Measurements from ENCODE around the gene SIAE. TPM values are rescaled to one million over a fixed set of nuclear protein-coding genes. Genes with fewer than 3 reads are reported as not detected.

The SIAE gene
- total and polyA plus RNA-seq, 2 of the 8 experiments (the other 6 are each of a cell fraction or from before 2014, with no cell fraction given): 2.3 to 3.7 TPM

GRCh38 chr11:124622531-124623451 lies 50.7 kb downstream of the SIAE start, which contains the start of gene TBRG1:
Gene TBRG1 (plus strand): TSS chr11:124622864. CDS start chr11:124623084, 220 bp downstream.
- H3K79me1 ChIP-seq (ENCODE audit: low read depth, low read length): no peaks in the 10 kb centered on the region
- no peak within 1 kb of the TSS for H3K56ac ChIP-seq (replicated peaks; ENCODE audit: insufficient read length, low read depth, low read length)
- H3K79me2 ChIP-seq (ENCODE audit: control insufficient read depth in 1 of 2, insufficient read depth in 2 of 2, low read length in 2 of 2): peaks cover 0 to 17% of the 10 kb centered on the region in 2 experiments
- peak within 1 kb of the TSS; percentile 59 to 72 (median 70) for H3K9ac ChIP-seq (replicated peaks in 1 of 4; ENCODE audit: extremely low read depth in 1 of 4, low read depth in 3 of 4, low read length in 3 of 4)
- H2AFZ ChIP-seq (ENCODE audit: low read length): peak within 1 kb of the TSS; percentile 84
- peak within 1 kb of the TSS; percentile 94 for H3K18ac ChIP-seq (ENCODE audit: extremely low read depth, low read length)
- POLR2A ChIA-PET (ENCODE audit: partially characterized antibody): interaction anchor here (1.1 to 2.0 kb wide), 4 partner anchors 10 to 211 kb away, joined by 3 to 7 read pairs (median 4); no protein-coding TSS in a partner anchor
- no peak within 1 kb of the TSS for H2BK15ac ChIP-seq (ENCODE audit: low read length)
- DNase-seq (ENCODE audit: low read depth in 1 of 2, low spot score in 2 of 2) (peak; percentile 68 to 80), FAIRE-seq (no peak)
- peaks cover 4% of the 10 kb centered on the region for H3K23me2 ChIP-seq (ENCODE audit: low read depth, low read length)
- no peak within 1 kb of the TSS for H2BK12ac ChIP-seq (ENCODE audit: low read depth, low read length)
- peak within 1 kb of the TSS; percentile 85 to 96 (median 92) for H3K4me3 ChIP-seq (ENCODE audit: extremely low read depth in 1 of 4, insufficient read depth in 2 of 4, low read depth in 3 of 4, low read length in 4 of 4)
- no peak within 1 kb of the TSS for H2BK20ac ChIP-seq (ENCODE audit: low read length)
- peak within 1 kb of the TSS; percentile 4; the same call in 1 of the 2 replicates for H2BK5ac ChIP-seq (ENCODE audit: low read depth, low read length)
- H4K8ac ChIP-seq (ENCODE audit: extremely low read depth, insufficient read depth, low read length): peak within 1 kb of the TSS; percentile 81; the same call in 1 of the 2 replicates
- peak within 1 kb of the TSS; percentile 69 to 75 for H3K4me2 ChIP-seq (ENCODE audit: insufficient read depth in 1 of 2, low read depth in 2 of 2, low read length in 2 of 2)
- no peak within 1 kb of the TSS for H3K4ac ChIP-seq (replicated peaks; ENCODE audit: insufficient read length, low read depth, low read length)
- peaks cover 0 to 5% of the 10 kb centered on the region in 2 experiments for H4K20me1 ChIP-seq (replicated peaks in 1 of 2; ENCODE audit: control insufficient read depth in 1 of 2, insufficient read depth in 2 of 2, low read length in 2 of 2)
- H2AK5ac ChIP-seq (ENCODE audit: low read depth, low read length): no peak within 1 kb of the TSS
- no peak within 1 kb of the TSS for H3K23ac ChIP-seq (ENCODE audit: insufficient read length)
- peak within 1 kb of the TSS; percentile 82 for H4K5ac ChIP-seq (ENCODE audit: insufficient read length, low read depth, low read length)
- H3K14ac ChIP-seq (ENCODE audit: insufficient read length): no peak within 1 kb of the TSS
- CTCF ChIA-PET (ENCODE audit: partially characterized antibody): interaction anchor here (0.8 to 2.0 kb wide), 8 partner anchors 10 to 220 kb away, joined by 3 to 9 read pairs (median 4); no protein-coding TSS in a partner anchor
- peaks cover 0 to 2% (median under 1%) of the 10 kb centered on the region in 4 experiments; a peak in 3 of 7 replicates for H3K4me1 ChIP-seq (replicated peaks in 1 of 4; ENCODE audit: control insufficient read depth in 3 of 4, insufficient read depth in 4 of 4, low read length in 3 of 4)
- WGBS, 2 experiments (ENCODE audit: extremely low coverage in 1 of 2, insufficient coverage in 1 of 2, insufficient read length in 1 of 2, insufficient replicate concordance in 2 of 2, low coverage in 1 of 2, low lambda C conversion rate in 2 of 2, missing lambda C conversion rate in 1 of 2): 2% methylated on average over 55 of the region's 57 CpGs; no CpG with 5 or more reads in 1 of the 2 experiments
- peak within 1 kb of the TSS; percentile 23; the same call in 1 of the 2 replicates for H3K27ac ChIP-seq (ENCODE audit: low read depth, low read length)
- no peak within 1 kb of the TSS for H2BK120ac ChIP-seq (replicated peaks; ENCODE audit: low read depth, low read length)
- H3K9me3 ChIP-seq (ENCODE audit: insufficient read depth in 2 of 2, low read depth in 1 of 2, low read length in 1 of 2): no peaks in the 10 kb centered on the region
- peaks cover 0 to 2% (median 0%) of the 10 kb centered on the region in 4 experiments; a peak in 1 of 7 replicates for H3K27me3 ChIP-seq (replicated peaks in 1 of 4; ENCODE audit: control insufficient read depth in 3 of 4, extremely low read depth in 1 of 4, insufficient read depth in 3 of 4, low read length in 3 of 4)
- peaks cover 6 to 31% (median 20%) of the 10 kb centered on the region in 4 experiments; a peak in 7 of 8 replicates for H3K36me3 ChIP-seq (ENCODE audit: control insufficient read depth in 2 of 4, insufficient read depth in 4 of 4, low read length in 3 of 4)
- peak within 1 kb of the TSS; percentile 4 for H4K91ac ChIP-seq (replicated peaks; ENCODE audit: insufficient read length, low read length)
- no peak for TF ChIP-seq CTBP2 (IDR thresholded peaks at IDR 0.05; ENCODE audit: borderline replicate concordance, insufficient read depth, insufficient read length, low read length)
- TF ChIP-seq RAD21 (IDR thresholded peaks at IDR 0.05 in 1 of 2, conservative IDR thresholded peaks at IDR 0.05 in 1 of 2; ENCODE audit: low read depth in 2 of 2, low read length in 2 of 2): no peak; a peak in 1 of 4 replicates
- no peak for TF ChIP-seq RFX5 (IDR thresholded peaks at IDR 0.05; ENCODE audit: borderline replicate concordance, low read depth, low read length)
